ENCODE results near the gene VEPH1.

The VEPH1 gene

DNA sequence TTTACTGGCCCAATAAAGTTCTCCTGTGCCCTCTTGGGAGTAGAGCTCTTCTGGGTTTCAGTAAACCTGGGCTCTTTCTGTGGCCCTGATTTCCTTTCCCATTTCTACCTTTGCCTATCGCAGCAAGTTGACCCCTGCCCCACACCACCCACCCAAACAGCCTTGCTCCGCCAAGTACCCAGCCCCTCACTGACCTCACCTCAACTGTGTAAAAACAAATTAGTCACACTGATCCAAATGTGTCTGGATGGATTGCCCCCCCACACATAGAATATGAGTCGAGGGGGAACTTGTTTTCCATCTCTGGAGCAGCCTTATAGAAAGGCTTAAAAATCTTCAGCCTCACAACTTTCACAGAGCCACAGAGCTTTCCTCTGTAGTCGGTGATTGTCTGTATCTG is 28.6 kb upstream of the VEPH1 start:
- Histone ChIP-seq H3K27ac (ENCODE audit: insufficient read depth in 1 of 2, low read depth in 1 of 2, low read length in 2 of 2, poor library complexity in 1 of 2, severe bottlenecking in 2 of 2) (no peak overlapping the region), H3K27me3 (replicated peaks in 2 of 5; ENCODE audit: control insufficient read depth in 4 of 5, insufficient read depth in 5 of 5, low read length in 4 of 5) (no peaks in the 10 kb centered on the region), H3K4me3 (ENCODE audit: control insufficient read depth in 1 of 7, extremely low read depth in 1 of 7, insufficient read depth in 4 of 7, low read depth in 2 of 7, low read length in 6 of 7) (no peak overlapping the region), H3K4me1 (ENCODE audit: control extremely low read depth in 1 of 4, control insufficient read depth in 4 of 4, insufficient read depth in 4 of 4, low read length in 3 of 4) (peaks cover 0 to 3% (median 0%) of the 10 kb centered on the region in 4 experiments), H3K36me3 (ENCODE audit: control insufficient read depth in 4 of 4, insufficient read depth in 4 of 4, low read length in 3 of 4) (no peaks in the 10 kb centered on the region), H3K9me3 (ENCODE audit: control extremely low read depth in 1 of 5, control insufficient read depth in 4 of 5, insufficient read depth in 2 of 5, low read depth in 1 of 5, low read length in 4 of 5) (no peaks in the 10 kb centered on the region)
- WGBS (ENCODE audit: insufficient coverage), result 100% methylated on average over 2 of the region's 4 CpGs
- POLR2A ChIA-PET, result no interaction called here
- CTCF ChIA-PET, result interaction anchor here (0.9 to 5.7 kb wide), 19 partner anchors 9 to 1002 kb away, joined by 3 to 109 read pairs (median 7); no protein-coding TSS in a partner anchor
- no peak for DNase-seq

GRCh38 chr3:157531301-157531660 is 28.1 kb upstream of the VEPH1 start:
- no peaks in the 10 kb centered on the region for H3K9me3 ChIP-seq (ENCODE audit: control extremely low read depth in 1 of 5, control insufficient read depth in 4 of 5, insufficient read depth in 2 of 5, low read depth in 1 of 5, low read length in 4 of 5)
- 100% methylated on average over 1 of the region's 3 CpGs for WGBS (ENCODE audit: insufficient coverage)
- H3K27ac ChIP-seq (ENCODE audit: insufficient read depth in 1 of 2, low read depth in 1 of 2, low read length in 2 of 2, poor library complexity in 1 of 2, severe bottlenecking in 2 of 2), result no peak overlapping the region
- H3K27me3 ChIP-seq (replicated peaks in 2 of 5; ENCODE audit: control insufficient read depth in 4 of 5, insufficient read depth in 5 of 5, low read length in 4 of 5), result no peaks in the 10 kb centered on the region
- DNase-seq, result no peak
- no peaks in the 10 kb centered on the region for H3K36me3 ChIP-seq (ENCODE audit: control insufficient read depth in 4 of 4, insufficient read depth in 4 of 4, low read length in 3 of 4)
- no peak overlapping the region for H3K4me3 ChIP-seq (ENCODE audit: control insufficient read depth in 1 of 7, extremely low read depth in 1 of 7, insufficient read depth in 4 of 7, low read depth in 2 of 7, low read length in 6 of 7)
- CTCF ChIA-PET, result interaction anchor here (1.1 to 5.7 kb wide), 7 partner anchors 9 to 1000 kb away, joined by 3 to 109 read pairs (median 9); no protein-coding TSS in a partner anchor
- POLR2A ChIA-PET, result no interaction called here
- H3K4me1 ChIP-seq (ENCODE audit: control extremely low read depth in 1 of 4, control insufficient read depth in 4 of 4, insufficient read depth in 4 of 4, low read length in 3 of 4), result peaks cover 0 to 3% (median 0%) of the 10 kb centered on the region in 4 experiments

DNA sequence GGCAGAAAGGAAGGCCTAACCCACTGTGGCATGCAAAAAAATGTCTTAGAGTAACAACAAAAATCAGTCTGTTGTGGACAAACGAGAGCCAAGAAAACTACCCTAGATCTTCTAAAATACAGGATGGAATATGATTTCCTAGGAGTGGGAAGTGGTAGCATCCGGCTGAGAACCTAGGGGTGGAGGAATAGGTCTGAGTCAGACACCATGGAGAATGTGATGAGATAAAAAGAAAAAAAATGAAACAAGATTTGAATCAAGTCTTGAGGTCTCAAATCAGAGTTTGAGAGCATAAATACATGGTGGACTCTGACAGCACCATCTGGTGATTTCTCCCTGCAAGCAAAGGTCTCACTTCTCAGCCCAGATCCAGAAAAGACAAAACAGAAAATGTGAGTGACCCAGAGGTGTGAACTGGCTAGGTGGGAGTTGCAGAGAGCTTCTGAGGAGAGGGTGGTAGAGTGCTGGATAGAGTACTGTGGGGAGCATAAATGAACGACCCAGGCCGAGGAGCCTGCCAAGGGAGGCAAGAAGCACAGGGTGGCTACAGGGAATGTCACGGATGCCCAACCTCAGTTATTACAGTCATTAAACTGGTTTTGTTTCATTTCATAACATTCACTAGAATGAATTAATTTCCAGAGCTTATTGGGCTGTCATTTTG is 27.6 kb upstream of the VEPH1 start:
- H3K4me1 ChIP-seq (ENCODE audit: control extremely low read depth in 1 of 4, control insufficient read depth in 4 of 4, insufficient read depth in 4 of 4, low read length in 3 of 4), result peaks cover 0 to 3% (median 0%) of the 10 kb centered on the region in 4 experiments
- DNase-seq, result no peak
- no peaks in the 10 kb centered on the region for H3K36me3 ChIP-seq (ENCODE audit: control insufficient read depth in 4 of 4, insufficient read depth in 4 of 4, low read length in 3 of 4)
- ChIA-PET CTCF (interaction anchor here (1.1 to 5.7 kb wide), 5 partner anchors 8 to 82 kb away, joined by 3 to 109 read pairs (median 20); no protein-coding TSS in a partner anchor), POLR2A (no interaction called here)
- no peaks in the 10 kb centered on the region for H3K9me3 ChIP-seq (ENCODE audit: control extremely low read depth in 1 of 5, control insufficient read depth in 4 of 5, insufficient read depth in 2 of 5, low read depth in 1 of 5, low read length in 4 of 5)
- WGBS (ENCODE audit: insufficient coverage), result 92% methylated on average over 2 of the region's 5 CpGs
- no peak overlapping the region for H3K4me3 ChIP-seq (ENCODE audit: control insufficient read depth in 1 of 7, extremely low read depth in 1 of 7, insufficient read depth in 4 of 7, low read depth in 2 of 7, low read length in 6 of 7)
- no peak overlapping the region for H3K27ac ChIP-seq (ENCODE audit: insufficient read depth in 1 of 2, low read depth in 1 of 2, low read length in 2 of 2, poor library complexity in 1 of 2, severe bottlenecking in 2 of 2)
- no peaks in the 10 kb centered on the region for H3K27me3 ChIP-seq (replicated peaks in 2 of 5; ENCODE audit: control insufficient read depth in 4 of 5, insufficient read depth in 5 of 5, low read length in 4 of 5)

DNA sequence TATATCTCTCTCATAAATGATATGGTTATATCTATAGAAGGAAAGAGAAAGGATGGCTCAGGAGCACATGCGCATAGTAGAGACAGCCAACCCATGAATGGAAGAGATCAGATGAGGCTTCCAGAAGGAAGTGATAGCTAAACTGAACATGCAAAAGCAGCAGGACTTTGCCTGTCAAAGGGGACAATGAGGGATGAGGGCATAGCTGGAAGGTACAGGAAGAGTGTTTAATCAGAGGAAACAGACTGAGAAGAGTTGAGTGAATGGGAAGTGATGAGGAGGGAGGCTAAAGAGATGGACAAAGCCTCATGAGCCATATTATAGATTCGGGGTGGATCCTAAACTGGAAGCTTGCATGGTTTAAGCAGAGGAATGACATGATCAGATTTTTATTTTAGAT is 26.5 kb upstream of the VEPH1 start:
- ChIA-PET CTCF (interaction anchor here (0.9 to 5.7 kb wide), 2 partner anchors 10 to 46 kb away, joined by 3 to 109 read pairs; no protein-coding TSS in a partner anchor), POLR2A (interaction anchor here (0.6 kb wide), 1 partner anchor 353 kb away, joined by 3 read pairs; no protein-coding TSS in a partner anchor)
- Histone ChIP-seq H3K4me3 (ENCODE audit: control insufficient read depth in 1 of 7, extremely low read depth in 1 of 7, insufficient read depth in 4 of 7, low read depth in 2 of 7, low read length in 6 of 7) (no peak overlapping the region), H3K27me3 (replicated peaks in 2 of 5; ENCODE audit: control insufficient read depth in 4 of 5, insufficient read depth in 5 of 5, low read length in 4 of 5) (no peaks in the 10 kb centered on the region), H3K4me1 (ENCODE audit: control extremely low read depth in 1 of 4, control insufficient read depth in 4 of 4, insufficient read depth in 4 of 4, low read length in 3 of 4) (peaks cover 0 to 3% (median 0%) of the 10 kb centered on the region in 4 experiments), H3K36me3 (ENCODE audit: control insufficient read depth in 4 of 4, insufficient read depth in 4 of 4, low read length in 3 of 4) (no peaks in the 10 kb centered on the region), H3K27ac (ENCODE audit: insufficient read depth in 1 of 2, low read depth in 1 of 2, low read length in 2 of 2, poor library complexity in 1 of 2, severe bottlenecking in 2 of 2) (no peak overlapping the region), H3K9me3 (ENCODE audit: control extremely low read depth in 1 of 5, control insufficient read depth in 4 of 5, insufficient read depth in 2 of 5, low read depth in 1 of 5, low read length in 4 of 5) (no peaks in the 10 kb centered on the region)
- DNase-seq, result no peak
- WGBS (ENCODE audit: insufficient coverage), result 91% methylated on average over 1 of the region's 2 CpGs

GRCh38 chr3:157529085-157529484 is 25.9 kb upstream of the VEPH1 start:
- CTCF ChIA-PET, result interaction anchor here (1.7 to 5.7 kb wide), 2 partner anchors 44 to 47 kb away, joined by 8 to 109 read pairs; no protein-coding TSS in a partner anchor
- no peaks in the 10 kb centered on the region for H3K27me3 ChIP-seq (replicated peaks in 2 of 5; ENCODE audit: control insufficient read depth in 4 of 5, insufficient read depth in 5 of 5, low read length in 4 of 5)

DNA sequence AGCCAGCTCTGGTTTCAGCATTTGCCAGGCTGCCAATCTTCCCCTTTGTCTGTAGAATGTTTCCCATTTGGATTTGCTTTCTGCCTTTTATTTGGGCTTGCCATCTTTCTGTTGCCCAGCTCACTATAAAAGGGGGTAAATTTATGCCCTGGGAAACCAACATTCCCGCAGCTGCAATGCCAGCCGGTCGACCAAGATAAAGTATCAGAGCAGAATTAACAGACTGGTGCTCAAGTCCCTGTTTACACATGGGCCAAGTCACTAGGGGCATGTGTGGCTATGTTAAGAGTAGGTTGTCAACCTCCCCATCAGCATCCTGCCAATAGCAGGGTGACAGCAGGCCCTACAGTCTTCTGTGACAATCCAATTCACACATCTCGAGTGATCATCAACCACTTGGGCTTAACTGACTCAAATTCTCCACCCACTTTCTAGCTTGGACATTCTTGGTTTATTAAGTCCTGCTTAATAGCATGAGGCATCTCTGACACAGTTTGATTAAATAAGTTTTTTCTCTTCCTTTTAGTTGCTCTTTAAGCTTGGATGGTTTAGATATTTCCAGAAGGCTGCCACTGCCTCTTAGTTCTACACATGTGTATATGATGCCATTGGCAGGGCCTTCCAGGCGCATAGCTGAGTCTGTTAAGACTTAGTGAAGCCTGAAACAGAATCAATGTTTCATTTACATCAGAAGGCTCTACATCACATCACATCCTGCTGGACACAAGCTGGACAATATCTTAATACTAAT is 24.1 kb upstream of the VEPH1 start:
- POLR2A ChIA-PET, result interaction anchor here (0.6 kb wide), 1 partner anchor 1567 kb away, joined by 3 read pairs; no protein-coding TSS in a partner anchor
- WGBS (ENCODE audit: insufficient coverage), result 96% methylated on average over 4 of the region's 5 CpGs
- CTCF ChIA-PET, result interaction anchor here (0.6 to 1.7 kb wide), 9 partner anchors 9 to 1253 kb away, joined by 3 to 8 read pairs (median 3); no protein-coding TSS in a partner anchor

More at GRCh38 chr3:157529085-157529484, 25.9 kb upstream of the VEPH1 start:
- H3K27ac ChIP-seq (ENCODE audit: insufficient read depth in 1 of 2, low read depth in 1 of 2, low read length in 2 of 2, poor library complexity in 1 of 2, severe bottlenecking in 2 of 2), result no peak overlapping the region
- no peaks in the 10 kb centered on the region for H3K36me3 ChIP-seq (ENCODE audit: control insufficient read depth in 4 of 4, insufficient read depth in 4 of 4, low read length in 3 of 4)
- H3K4me1 ChIP-seq (ENCODE audit: control extremely low read depth in 1 of 4, control insufficient read depth in 4 of 4, insufficient read depth in 4 of 4, low read length in 3 of 4), result peaks cover 0 to 3% (median 0%) of the 10 kb centered on the region in 4 experiments
- H3K4me3 ChIP-seq (ENCODE audit: control insufficient read depth in 1 of 7, extremely low read depth in 1 of 7, insufficient read depth in 4 of 7, low read depth in 2 of 7, low read length in 6 of 7), result no peak overlapping the region
- POLR2A ChIA-PET, result no interaction called here
- DNase-seq, result no peak
- 85% methylated on average over 2 of the region's 2 CpGs for WGBS (ENCODE audit: insufficient coverage)
- H3K9me3 ChIP-seq (ENCODE audit: control extremely low read depth in 1 of 5, control insufficient read depth in 4 of 5, insufficient read depth in 2 of 5, low read depth in 1 of 5, low read length in 4 of 5), result no peaks in the 10 kb centered on the region

GRCh38 chr3:157526036-157526435 is 22.8 kb upstream of the VEPH1 start:
- H3K4me1 ChIP-seq (ENCODE audit: control extremely low read depth in 1 of 4, control insufficient read depth in 4 of 4, insufficient read depth in 4 of 4, low read length in 3 of 4), result no peaks in the 10 kb centered on the region
- no peak overlapping the region for H3K4me3 ChIP-seq (ENCODE audit: control insufficient read depth in 1 of 7, extremely low read depth in 1 of 7, insufficient read depth in 4 of 7, low read depth in 2 of 7, low read length in 6 of 7)
- no peaks in the 10 kb centered on the region for H3K27me3 ChIP-seq (replicated peaks in 2 of 5; ENCODE audit: control insufficient read depth in 4 of 5, insufficient read depth in 5 of 5, low read length in 4 of 5)
- H3K9me3 ChIP-seq (ENCODE audit: control extremely low read depth in 1 of 5, control insufficient read depth in 4 of 5, insufficient read depth in 2 of 5, low read depth in 1 of 5, low read length in 4 of 5), result no peaks in the 10 kb centered on the region
- no CpG with 5 or more reads among the region's 2 CpGs for WGBS (ENCODE audit: insufficient coverage)
- H3K27ac ChIP-seq (ENCODE audit: insufficient read depth in 1 of 2, low read depth in 1 of 2, low read length in 2 of 2, poor library complexity in 1 of 2, severe bottlenecking in 2 of 2), result no peak overlapping the region
- no peak for DNase-seq
- ChIA-PET CTCF (no interaction called here), POLR2A (no interaction called here)
- no peaks in the 10 kb centered on the region for H3K36me3 ChIP-seq (ENCODE audit: control insufficient read depth in 4 of 4, insufficient read depth in 4 of 4, low read length in 3 of 4)

More for the DNA sequence above, 24.1 kb upstream of the VEPH1 start:
- Histone ChIP-seq H3K36me3 (ENCODE audit: control insufficient read depth in 4 of 4, insufficient read depth in 4 of 4, low read length in 3 of 4) (no peaks in the 10 kb centered on the region), H3K27ac (ENCODE audit: insufficient read depth in 1 of 2, low read depth in 1 of 2, low read length in 2 of 2, poor library complexity in 1 of 2, severe bottlenecking in 2 of 2) (no peak overlapping the region), H3K9me3 (ENCODE audit: control extremely low read depth in 1 of 5, control insufficient read depth in 4 of 5, insufficient read depth in 2 of 5, low read depth in 1 of 5, low read length in 4 of 5) (no peaks in the 10 kb centered on the region), H3K4me1 (ENCODE audit: control extremely low read depth in 1 of 4, control insufficient read depth in 4 of 4, insufficient read depth in 4 of 4, low read length in 3 of 4) (peaks cover 0 to under 1% (median 0%) of the 10 kb centered on the region in 4 experiments), H3K4me3 (ENCODE audit: control insufficient read depth in 1 of 7, extremely low read depth in 1 of 7, insufficient read depth in 4 of 7, low read depth in 2 of 7, low read length in 6 of 7) (no peak overlapping the region), H3K27me3 (replicated peaks in 2 of 5; ENCODE audit: control insufficient read depth in 4 of 5, insufficient read depth in 5 of 5, low read length in 4 of 5) (no peaks in the 10 kb centered on the region)
- DNase-seq, result no peak
